ENCODE measurements around the gene FAF1.

- TF ChIP-seq CHD1 (IDR thresholded peaks at IDR 0.05; ENCODE audit: low read length) (no peak), CHAMP1 (IDR thresholded peaks at IDR 0.05) (no peak), NR2C2 (CRISPR knock-in tag; IDR thresholded peaks at IDR 0.05) (no peak), NR2C2 (tag; IDR thresholded peaks at IDR 0.05) (no peak), ZNF23 (CRISPR knock-in tag; IDR thresholded peaks at IDR 0.05) (no peak), PHF8 (IDR thresholded peaks at IDR 0.05; ENCODE audit: borderline replicate concordance, low read length) (no peak)
- TF ChIP-seq, protein P1, sequence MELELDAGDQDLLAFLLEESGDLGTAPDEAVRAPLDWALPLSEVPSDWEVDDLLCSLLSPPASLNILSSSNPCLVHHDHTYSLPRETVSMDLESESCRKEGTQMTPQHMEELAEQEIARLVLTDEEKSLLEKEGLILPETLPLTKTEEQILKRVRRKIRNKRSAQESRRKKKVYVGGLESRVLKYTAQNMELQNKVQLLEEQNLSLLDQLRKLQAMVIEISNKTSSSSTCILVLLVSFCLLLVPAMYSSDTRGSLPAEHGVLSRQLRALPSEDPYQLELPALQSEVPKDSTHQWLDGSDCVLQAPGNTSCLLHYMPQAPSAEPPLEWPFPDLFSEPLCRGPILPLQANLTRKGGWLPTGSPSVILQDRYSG (tag; conservative IDR thresholded peaks at IDR 0.05; ENCODE audit: low read depth) = no peak
These were observed 44.4 kb downstream of the FAF1 start for GRCh38 chr1:50915621-50916020.

All from K562 (cell line).